OCI-LY1 (cell line): ENCODE data around the gene CDK11B.

Source experiments
- H2AFZ ChIP-seq: fragments of 200-600 bp; sonication (generic), shearing (Covaris generic); 2 replicates; pipeline ENCODE4 v1.6.0; 2014; ENCODE audit warnings: antibody characterized with exemption, mild to moderate bottlenecking, low read length
- H3F3A ChIP-seq: fragments of 200-600 bp; sonication (generic), shearing (Covaris generic); 2 replicates; pipeline ENCODE4 v1.6.0; 2014; ENCODE audit warnings: mild to moderate bottlenecking, antibody characterized with exemption, low read length, moderate library complexity; ENCODE audit not compliant: insufficient read depth
- H3K27ac ChIP-seq: fragments of 200-600 bp; sonication (generic); 2 replicates; pipeline ENCODE4 v1.5.1; 2014; ENCODE audit warnings: low read length, mixed run types, mild to moderate bottlenecking, low read depth; ENCODE audit not compliant: poor library complexity, severe bottlenecking
- H3K27me3 ChIP-seq: fragments of 200-600 bp; sonication (generic); 2 replicates; pipeline ENCODE4 v1.6.0; 2014; ENCODE audit warnings: antibody characterized with exemption, mild to moderate bottlenecking, low read length, moderate library complexity; ENCODE audit not compliant: insufficient read depth
- H3K36me3 ChIP-seq: fragments of 200-600 bp; sonication (generic); 2 replicates; pipeline ENCODE4 v1.6.1; 2014; ENCODE audit warnings: mild to moderate bottlenecking, antibody characterized with exemption, low read length, moderate library complexity, mixed read lengths; ENCODE audit not compliant: insufficient read depth
- H3K4me1 ChIP-seq: fragments of 200-600 bp; sonication (generic); 2 replicates; pipeline ENCODE4 v1.5.1; 2014; ENCODE audit warnings: mild to moderate bottlenecking, low read length, moderate library complexity; ENCODE audit not compliant: insufficient read depth, severe bottlenecking
- H3K4me2 ChIP-seq: fragments of 200-600 bp; sonication (generic), shearing (Covaris generic); 2 replicates; pipeline ENCODE4 v1.6.1; 2014; ENCODE audit warnings: low read length
- H3K4me3 ChIP-seq: fragments of 200-600 bp; sonication (generic); 2 replicates; pipeline ENCODE4 v1.5.1; 2014; ENCODE audit warnings: low read length, low read depth, mild to moderate bottlenecking, mixed read lengths; ENCODE audit not compliant: poor library complexity, severe bottlenecking
- H3K79me2 ChIP-seq: fragments of 200-600 bp; shearing (Covaris generic); 2 replicates; pipeline ENCODE4 v1.6.1; 2016; ENCODE audit warnings: mixed run types, low read length, mixed read lengths; ENCODE audit not compliant: insufficient read depth
- H3K9ac ChIP-seq: fragments of 200-600 bp; sonication (generic), shearing (Covaris generic); 2 replicates; pipeline ENCODE4 v1.6.1; 2014; ENCODE audit warnings: mild to moderate bottlenecking, low read length, mixed read lengths
- H3K9me2 ChIP-seq: fragments of 200-600 bp; sonication (generic), shearing (Covaris generic); 2 replicates; pipeline ENCODE4 v1.6.1; 2014; ENCODE audit warnings: low read depth, mild to moderate bottlenecking, low read length, mixed read lengths
- H3K9me3 ChIP-seq: fragments of 200-600 bp; shearing (Covaris generic); 2 replicates; pipeline ENCODE4 v1.6.1; 2014; ENCODE audit warnings: low read length, mixed read lengths
- H4K20me1 ChIP-seq: fragments of 200-600 bp; sonication (generic), shearing (Covaris generic); 2 replicates; pipeline ENCODE4 v1.6.0; 2016; ENCODE audit warnings: mild to moderate bottlenecking, low read length; ENCODE audit not compliant: insufficient read depth
- EZH2 ChIP-seq: fragments of 200-600 bp; sonication (generic), shearing (Covaris generic); IDR thresholded peaks from 2 replicates; pipeline ENCODE4 v1.8.0; 2017; ENCODE audit warnings: borderline replicate concordance, mixed run types, mild to moderate bottlenecking, antibody characterized with exemption, low read length, moderate library complexity, mixed read lengths
- TF ChIP-seq, protein P1 (sequence below): fragments of 200-600 bp; sonication (generic), shearing (Covaris generic); IDR thresholded peaks from 2 replicates; pipeline ENCODE4 v1.5.1; 2017; ENCODE audit warnings: mild to moderate bottlenecking, antibody characterized with exemption, low read length, moderate library complexity, mixed read lengths

CDK11B gene

GRCh38 chr1:1613509-1614082 is 45.2 kb downstream of the CDK11B start:
- Histone ChIP-seq H3K27me3 (no peaks in the 10 kb centered on the region), H3K4me1 (peaks cover 29% of the 10 kb centered on the region), H3K9me2 (no peaks in the 10 kb centered on the region), H3K27ac (no peak overlapping the region), H3K9me3 (no peaks in the 10 kb centered on the region), H2AFZ (no peak overlapping the region), H3K79me2 (no peaks in the 10 kb centered on the region), H4K20me1 (no peaks in the 10 kb centered on the region), H3K4me2 (peak overlapping the region; percentile 66), H3F3A (no peaks in the 10 kb centered on the region), H3K9ac (no peak overlapping the region), H3K36me3 (no peaks in the 10 kb centered on the region; the same call in 1 of the 2 replicates), H3K4me3 (peak overlapping the region; percentile 89)
- TF ChIP-seq EZH2, result no peak

GRCh38 chr1:1612104-1612400 is 46.8 kb downstream of the CDK11B start:
- Histone ChIP-seq H3K27me3 (no peaks in the 10 kb centered on the region), H3K4me1 (peaks cover 31% of the 10 kb centered on the region), H3K36me3 (no peaks in the 10 kb centered on the region), H3K27ac (no peak overlapping the region), H3K79me2 (no peaks in the 10 kb centered on the region), H3K9ac (no peak overlapping the region), H3K9me3 (no peaks in the 10 kb centered on the region), H3K9me2 (no peaks in the 10 kb centered on the region), H3K4me2 (no peak overlapping the region), H4K20me1 (no peaks in the 10 kb centered on the region), H2AFZ (no peak overlapping the region), H3K4me3 (no peak overlapping the region), H3F3A (no peaks in the 10 kb centered on the region)
- TF ChIP-seq, protein P1, sequence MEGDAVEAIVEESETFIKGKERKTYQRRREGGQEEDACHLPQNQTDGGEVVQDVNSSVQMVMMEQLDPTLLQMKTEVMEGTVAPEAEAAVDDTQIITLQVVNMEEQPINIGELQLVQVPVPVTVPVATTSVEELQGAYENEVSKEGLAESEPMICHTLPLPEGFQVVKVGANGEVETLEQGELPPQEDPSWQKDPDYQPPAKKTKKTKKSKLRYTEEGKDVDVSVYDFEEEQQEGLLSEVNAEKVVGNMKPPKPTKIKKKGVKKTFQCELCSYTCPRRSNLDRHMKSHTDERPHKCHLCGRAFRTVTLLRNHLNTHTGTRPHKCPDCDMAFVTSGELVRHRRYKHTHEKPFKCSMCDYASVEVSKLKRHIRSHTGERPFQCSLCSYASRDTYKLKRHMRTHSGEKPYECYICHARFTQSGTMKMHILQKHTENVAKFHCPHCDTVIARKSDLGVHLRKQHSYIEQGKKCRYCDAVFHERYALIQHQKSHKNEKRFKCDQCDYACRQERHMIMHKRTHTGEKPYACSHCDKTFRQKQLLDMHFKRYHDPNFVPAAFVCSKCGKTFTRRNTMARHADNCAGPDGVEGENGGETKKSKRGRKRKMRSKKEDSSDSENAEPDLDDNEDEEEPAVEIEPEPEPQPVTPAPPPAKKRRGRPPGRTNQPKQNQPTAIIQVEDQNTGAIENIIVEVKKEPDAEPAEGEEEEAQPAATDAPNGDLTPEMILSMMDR, result no peak
- TF ChIP-seq EZH2, result no peak

DNA sequence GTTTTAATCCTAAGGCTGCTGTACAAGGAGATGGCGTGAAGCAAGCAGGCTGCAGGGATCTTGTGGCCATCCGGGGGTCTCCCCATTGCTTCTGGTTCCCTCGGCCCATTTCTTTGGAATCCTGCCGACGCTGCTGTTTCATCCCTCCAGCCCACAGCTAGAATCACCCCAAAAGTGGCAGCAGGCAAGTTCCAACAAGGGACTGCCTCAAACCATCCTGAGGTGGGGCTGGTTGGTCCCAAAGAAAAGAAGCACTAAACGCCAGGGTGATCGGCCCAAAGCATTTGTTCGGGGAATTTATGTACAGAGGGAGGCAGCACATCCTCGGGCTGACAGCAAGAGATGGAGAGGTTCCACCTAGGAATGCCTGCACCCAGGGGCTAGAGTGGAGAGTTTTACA is 48.0 kb downstream of the CDK11B start:
- H3K9me3 ChIP-seq, result no peaks in the 10 kb centered on the region
- no peak overlapping the region for H3K4me3 ChIP-seq
- TF ChIP-seq, protein P1, result no peak
- no peak for TF ChIP-seq EZH2
- H2AFZ ChIP-seq, result no peak overlapping the region
- no peaks in the 10 kb centered on the region for H3K27me3 ChIP-seq
- H3K9me2 ChIP-seq, result no peaks in the 10 kb centered on the region
- no peaks in the 10 kb centered on the region for H4K20me1 ChIP-seq
- no peaks in the 10 kb centered on the region for H3K36me3 ChIP-seq
- H3K4me2 ChIP-seq, result no peak overlapping the region
- no peaks in the 10 kb centered on the region for H3F3A ChIP-seq
- no peaks in the 10 kb centered on the region for H3K79me2 ChIP-seq
- no peak overlapping the region for H3K27ac ChIP-seq
- H3K9ac ChIP-seq, result no peak overlapping the region
- peaks cover 28% of the 10 kb centered on the region for H3K4me1 ChIP-seq

GRCh38 chr1:1609822-1610485 is 48.9 kb downstream of the CDK11B start:
- Histone ChIP-seq H3K9ac (no peak overlapping the region), H3K79me2 (no peaks in the 10 kb centered on the region), H3K27me3 (no peaks in the 10 kb centered on the region), H3K36me3 (no peaks in the 10 kb centered on the region), H3K9me3 (no peaks in the 10 kb centered on the region), H4K20me1 (no peaks in the 10 kb centered on the region), H3K4me1 (peaks cover 28% of the 10 kb centered on the region), H3F3A (no peaks in the 10 kb centered on the region), H3K4me3 (no peak overlapping the region), H3K9me2 (no peaks in the 10 kb centered on the region), H3K4me2 (no peak overlapping the region), H3K27ac (no peak overlapping the region), H2AFZ (no peak overlapping the region)
- no peak for TF ChIP-seq EZH2
- TF ChIP-seq, protein P1, result no peak
